HepG2 (cell line): ENCODE data around the gene GTF2A1. TPM values are rescaled to one million over a fixed set of nuclear protein-coding genes. Genes with fewer than 3 reads are reported as not detected.
A peak's percentile ranks its signal among the peaks of the same experiment; 100 is the strongest.

Experiments
- ATF1 ChIP-seq: IDR thresholded peaks from 2 replicates; pipeline ENCODE4 v1.6.1; 2016; ENCODE audit warnings: mild to moderate bottlenecking, control low read depth
- ATM ChIP-seq: fragments of 450-650 bp; IDR thresholded peaks from 2 replicates; pipeline ENCODE4 v1.7.1; 2017; ENCODE audit warnings: mild to moderate bottlenecking, borderline replicate concordance
- EEA1 ChIP-seq: sonication (generic); formaldehyde crosslinking; IDR thresholded peaks from 2 replicates; pipeline ENCODE4 v1.5.1; 2020; ENCODE audit warnings: mild to moderate bottlenecking, missing genetic modification reagents, borderline replicate concordance
- ESRRA ChIP-seq: sonication (generic); formaldehyde crosslinking; IDR thresholded peaks from 2 replicates; pipeline ENCODE4 v1.5.1; 2020; ENCODE audit warnings: mild to moderate bottlenecking, low read depth, missing genetic modification reagents
- GFI1 ChIP-seq: sonication (generic); formaldehyde crosslinking; IDR thresholded peaks from 2 replicates; pipeline ENCODE4 v1.5.0; 2020; ENCODE audit warnings: missing genetic modification reagents, mild to moderate bottlenecking, borderline replicate concordance
- HNRNPH1 ChIP-seq: fragments of 200-400 bp; formaldehyde crosslinking; optimal IDR thresholded peaks from 2 replicates; pipeline ENCODE3; 2017; ENCODE audit warnings: mild to moderate bottlenecking, low read depth, low read length
- KIAA2018 ChIP-seq: sonication (generic); formaldehyde crosslinking; IDR thresholded peaks from 2 replicates; pipeline ENCODE4 v1.5.0; 2020; ENCODE audit warnings: mild to moderate bottlenecking, missing genetic modification reagents, borderline replicate concordance
- LCORL ChIP-seq, 2 experiments: fragments of 450-650 bp in 1 of 2; sonication (generic) in 1 of 2; formaldehyde crosslinking in 1 of 2; IDR thresholded peaks; 2 replicates each; pipeline versions ENCODE4 v1.5.0 to v1.6.1; 2017 to 2020; ENCODE audit warnings: antibody characterized with exemption in 1 of 2, missing genetic modification reagents in 1 of 2
- POLR2AphosphoS2 ChIP-seq: IDR thresholded peaks from 2 replicates; pipeline ENCODE4 v1.6.1; 2011; ENCODE audit warnings: low read depth, low read length, improper control_type of control experiment
- PRPF4 ChIP-seq: fragments of 200-400 bp; formaldehyde crosslinking; IDR thresholded peaks from 2 replicates; pipeline ENCODE4 v1.6.1; 2016; ENCODE audit warnings: low read length, low read depth; ENCODE audit not compliant: poor library complexity, severe bottlenecking
- REL ChIP-seq: sonication (generic); formaldehyde crosslinking; conservative IDR thresholded peaks from 2 replicates; pipeline ENCODE4 v1.8.0; 2022; ENCODE audit warnings: mild to moderate bottlenecking, missing genetic modification reagents, moderate library complexity
- SIN3A ChIP-seq: IDR thresholded peaks from 2 replicates; pipeline ENCODE4 v1.6.1; 2011; ENCODE audit warnings: low read depth, mild to moderate bottlenecking, control low read depth, low read length, borderline replicate concordance
- TCF7 ChIP-seq: sonication (generic); IDR thresholded peaks from 2 replicates; pipeline ENCODE4 v1.6.1; 2016; ENCODE audit warnings: antibody characterized with exemption, low read depth
- ZNF431 ChIP-seq: sonication (generic); formaldehyde crosslinking; IDR thresholded peaks from 2 replicates; pipeline ENCODE4 v1.9.0; 2022; ENCODE audit warnings: missing genetic modification reagents, low read depth, mild to moderate bottlenecking, borderline replicate concordance
- ZNF550 ChIP-seq: sonication (generic); formaldehyde crosslinking; IDR thresholded peaks from 2 replicates; pipeline ENCODE4 v1.4.0; 2020; ENCODE audit warnings: mild to moderate bottlenecking, missing genetic modification reagents, borderline replicate concordance
- ZNF678 ChIP-seq: sonication (generic); formaldehyde crosslinking; IDR thresholded peaks from 2 replicates; pipeline ENCODE4 v1.4.0; 2020; ENCODE audit warnings: mild to moderate bottlenecking, missing genetic modification reagents
- polyA plus RNA-seq, 8 experiments: library from polyadenylated mRNA; depleted of rRNA in 3 of 8; stranded (reverse) in 7 of 8; unstranded in 1 of 8; fragments of >200 nt; fragmentation: Illumina TruSeq in 4 of 8; extraction: Trizol in 4 of 8; gene quantifications; 2 replicates each; pipeline versions ENCODE4 v1.2.1 to v1.2.3, GENCODE V29; 2011 to 2016; ENCODE audit warnings: low read depth in 4 of 8, missing spikeins in 1 of 8, mixed read lengths in 1 of 8; ENCODE audit not compliant: insufficient read depth in 1 of 8
- total RNA-seq, 5 experiments: library from RNA; depleted of rRNA; stranded (reverse); fragments of >200 nt; fragmentation: Illumina TruSeq; extraction: Trizol; gene quantifications; 2 replicates each; pipeline ENCODE4 v1.2.3, GENCODE V29; 2016; ENCODE audit warnings: low read depth in 1 of 5
- TF ChIP-seq, protein P1 (sequence below): IDR thresholded peaks from 2 replicates; pipeline ENCODE4 v1.6.1; 2012; ENCODE audit warnings: inconsistent platforms
- TF ChIP-seq, protein P2 (sequence below): sonication (generic); formaldehyde crosslinking; conservative IDR thresholded peaks from 2 replicates; pipeline ENCODE4 v1.4.0; 2020; ENCODE audit warnings: mild to moderate bottlenecking, missing genetic modification reagents, moderate library complexity

Gene GTF2A1
- total and polyA plus RNA-seq, 2 of the 13 experiments (the other 11 are each of a cell fraction or from before 2014, with no cell fraction given): 14.9 to 17.5 TPM

- TF ChIP-seq KIAA2018: no peak
- TF ChIP-seq ZNF678: no peak
- TF ChIP-seq ATM: no peak
- TF ChIP-seq EEA1 (CRISPR knock-in tag): no peak
- peak; percentile 94 for TF ChIP-seq PRPF4
- TF ChIP-seq, protein P1, sequence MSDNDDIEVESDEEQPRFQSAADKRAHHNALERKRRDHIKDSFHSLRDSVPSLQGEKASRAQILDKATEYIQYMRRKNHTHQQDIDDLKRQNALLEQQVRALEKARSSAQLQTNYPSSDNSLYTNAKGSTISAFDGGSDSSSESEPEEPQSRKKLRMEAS: no peak
- no peak for TF ChIP-seq POLR2AphosphoS2
- TF ChIP-seq ZNF431 (CRISPR knock-in tag): 0 out of 2 replicates have a peak, but pooled peaks have one; percentile 3
- TF ChIP-seq SIN3A: no peak
- no peak for TF ChIP-seq ATF1 (CRISPR knock-in tag)
- TF ChIP-seq GFI1 (CRISPR knock-in tag): no peak
- no peak for TF ChIP-seq HNRNPH1
- TF ChIP-seq REL: no peak
- TF ChIP-seq ZNF550 (CRISPR knock-in tag): no peak
- TF ChIP-seq, protein P2, sequence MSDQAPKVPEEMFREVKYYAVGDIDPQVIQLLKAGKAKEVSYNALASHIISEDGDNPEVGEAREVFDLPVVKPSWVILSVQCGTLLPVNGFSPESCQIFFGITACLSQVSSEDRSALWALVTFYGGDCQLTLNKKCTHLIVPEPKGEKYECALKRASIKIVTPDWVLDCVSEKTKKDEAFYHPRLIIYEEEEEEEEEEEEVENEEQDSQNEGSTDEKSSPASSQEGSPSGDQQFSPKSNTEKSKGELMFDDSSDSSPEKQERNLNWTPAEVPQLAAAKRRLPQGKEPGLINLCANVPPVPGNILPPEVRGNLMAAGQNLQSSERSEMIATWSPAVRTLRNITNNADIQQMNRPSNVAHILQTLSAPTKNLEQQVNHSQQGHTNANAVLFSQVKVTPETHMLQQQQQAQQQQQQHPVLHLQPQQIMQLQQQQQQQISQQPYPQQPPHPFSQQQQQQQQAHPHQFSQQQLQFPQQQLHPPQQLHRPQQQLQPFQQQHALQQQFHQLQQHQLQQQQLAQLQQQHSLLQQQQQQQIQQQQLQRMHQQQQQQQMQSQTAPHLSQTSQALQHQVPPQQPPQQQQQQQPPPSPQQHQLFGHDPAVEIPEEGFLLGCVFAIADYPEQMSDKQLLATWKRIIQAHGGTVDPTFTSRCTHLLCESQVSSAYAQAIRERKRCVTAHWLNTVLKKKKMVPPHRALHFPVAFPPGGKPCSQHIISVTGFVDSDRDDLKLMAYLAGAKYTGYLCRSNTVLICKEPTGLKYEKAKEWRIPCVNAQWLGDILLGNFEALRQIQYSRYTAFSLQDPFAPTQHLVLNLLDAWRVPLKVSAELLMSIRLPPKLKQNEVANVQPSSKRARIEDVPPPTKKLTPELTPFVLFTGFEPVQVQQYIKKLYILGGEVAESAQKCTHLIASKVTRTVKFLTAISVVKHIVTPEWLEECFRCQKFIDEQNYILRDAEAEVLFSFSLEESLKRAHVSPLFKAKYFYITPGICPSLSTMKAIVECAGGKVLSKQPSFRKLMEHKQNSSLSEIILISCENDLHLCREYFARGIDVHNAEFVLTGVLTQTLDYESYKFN (CRISPR knock-in tag): no peak
- TF ChIP-seq ESRRA (CRISPR knock-in tag): no peak
- TF ChIP-seq TCF7: no peak
- TF ChIP-seq LCORL (IDR thresholded peaks at IDR 0.05): no peak
- no peak; the same call in 1 of the 2 replicates for TF ChIP-seq LCORL (CRISPR knock-in tag; IDR thresholded peaks at IDR 0.05)
These were observed 882 bp upstream of the GTF2A1 start (continued) for GRCh38 chr14:81221579-81222102.
